HG02870 (cell line): ENCODE results near the gene TCEA2.

Source experiments
- ATAC-seq: cut with Tn5 transposase; IDR thresholded peaks from one replicate; pipeline ENCODE4 v1.9.1; 2021; ENCODE audit warnings: mild to moderate bottlenecking, moderate library complexity; ENCODE audit not compliant: unreplicated experiment

Gene TCEA2

GRCh38 chr20:64119681-64120341 is 56.8 kb downstream of the TCEA2 start:
- no peak for ATAC-seq

- no peak for ATAC-seq
Measured at GRCh38 chr20:64121586-64121985, 58.6 kb downstream of the TCEA2 start.
